Measurements from ENCODE around the gene MEIOB.
"Not testable (repeated sequence)": the region's sequence is repeated elsewhere in the genome, so short reads cannot be mapped to it uniquely, and the experiment has no call there.

DNA sequence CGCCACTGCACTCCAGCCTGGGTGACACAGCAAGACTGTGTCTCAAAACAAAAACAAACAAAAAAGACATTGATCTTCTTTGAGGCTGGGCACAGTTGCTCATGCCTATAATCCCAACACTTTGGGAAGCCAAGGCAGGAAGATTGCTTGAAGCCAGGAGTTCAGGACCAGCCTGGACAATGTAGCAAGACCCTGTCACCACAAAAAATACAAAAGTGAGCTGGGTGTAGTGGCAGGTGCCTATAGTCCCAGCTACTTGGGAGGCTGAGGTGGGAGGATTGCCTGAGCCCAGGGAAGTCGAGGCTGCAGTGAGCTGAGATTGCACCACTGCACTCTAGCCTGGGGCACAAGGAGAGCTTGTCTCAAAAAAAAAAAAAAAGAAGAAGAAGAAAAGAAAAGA is 25.7 kb upstream of the MEIOB start:
- TF ChIP-seq CTCF (IDR thresholded peaks at IDR 0.05; ENCODE audit: low read depth, low read length); EZH2phosphoT487 (IDR thresholded peaks at IDR 0.05; ENCODE audit: low read depth): not testable (repeated sequence)

Data from OCI-LY3 (cell line).